Muscle layer of duodenum (tissue), 2 donors: Measurements from ENCODE around the gene ARG2.

Source experiments
- H3K27ac ChIP-seq: one replicate; pipeline ENCODE4 v1.7.0; 2013; ENCODE audit warnings: mild to moderate bottlenecking, low read length
- H3K27me3 ChIP-seq: one replicate; pipeline ENCODE4 v1.7.0; 2013; ENCODE audit warnings: low read depth, mild to moderate bottlenecking, control low read depth, low read length
- H3K36me3 ChIP-seq, 2 donors: one replicate each; pipeline ENCODE4 v1.7.0; 2013; ENCODE audit warnings: low read length in 2 of 2, control low read depth in 1 of 2, mild to moderate bottlenecking in 1 of 2; ENCODE audit not compliant: insufficient read depth in 2 of 2, control insufficient read depth in 1 of 2
- H3K4me1 ChIP-seq, 2 donors: one replicate each; pipeline ENCODE4 v1.7.0; 2013; ENCODE audit warnings: low read length in 2 of 2, mild to moderate bottlenecking in 2 of 2, control low read depth in 1 of 2, moderate library complexity in 1 of 2; ENCODE audit not compliant: insufficient read depth in 2 of 2, control insufficient read depth in 1 of 2
- H3K4me3 ChIP-seq, 2 donors: one replicate each; pipeline ENCODE4 v1.7.0; 2013; ENCODE audit warnings: low read length in 2 of 2, low read depth in 1 of 2, mild to moderate bottlenecking in 1 of 2
- H3K9me3 ChIP-seq, 2 donors: one replicate each; pipeline ENCODE4 v1.7.0; 2013; ENCODE audit warnings: low read length in 2 of 2, control low read depth in 1 of 2, mild to moderate bottlenecking in 1 of 2; ENCODE audit not compliant: control insufficient read depth in 1 of 2
- donor health status: healthy.

The ARG2 gene

DNA sequence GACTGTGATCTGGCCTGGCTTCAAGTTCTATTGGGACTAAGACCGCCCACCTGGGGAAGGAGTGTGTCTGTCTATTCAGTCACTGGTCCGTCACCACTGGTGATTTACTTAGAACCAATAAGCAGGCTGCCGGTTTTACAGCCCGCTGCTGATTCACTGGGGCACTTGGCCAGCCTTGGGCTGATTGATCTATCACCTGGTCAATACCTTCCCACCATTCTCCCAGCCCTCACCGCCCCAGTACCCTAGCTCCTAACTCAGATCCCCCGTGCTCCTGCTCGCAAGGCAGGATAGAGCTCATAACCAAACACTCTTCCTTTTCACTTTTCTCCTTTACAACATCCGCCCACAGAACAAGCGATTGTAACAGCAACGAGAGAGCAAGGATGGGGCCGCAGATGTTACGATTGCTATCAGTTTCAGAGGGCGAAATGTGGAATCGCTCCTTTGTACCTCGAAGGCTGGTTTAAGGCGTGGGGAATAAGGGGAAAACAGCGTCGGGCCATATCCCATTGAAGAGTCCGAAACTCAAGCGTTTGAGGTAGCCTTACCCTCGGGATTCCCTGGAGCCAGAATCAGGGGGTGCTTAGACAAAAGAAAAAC, 75.2 kb downstream of the ARG2 start:
- Histone ChIP-seq H3K36me3 (peaks cover 18 to 28% of the 10 kb centered on the region in 2 donors), H3K4me3 (peak overlapping the region; percentile 96 to 98)

DNA sequence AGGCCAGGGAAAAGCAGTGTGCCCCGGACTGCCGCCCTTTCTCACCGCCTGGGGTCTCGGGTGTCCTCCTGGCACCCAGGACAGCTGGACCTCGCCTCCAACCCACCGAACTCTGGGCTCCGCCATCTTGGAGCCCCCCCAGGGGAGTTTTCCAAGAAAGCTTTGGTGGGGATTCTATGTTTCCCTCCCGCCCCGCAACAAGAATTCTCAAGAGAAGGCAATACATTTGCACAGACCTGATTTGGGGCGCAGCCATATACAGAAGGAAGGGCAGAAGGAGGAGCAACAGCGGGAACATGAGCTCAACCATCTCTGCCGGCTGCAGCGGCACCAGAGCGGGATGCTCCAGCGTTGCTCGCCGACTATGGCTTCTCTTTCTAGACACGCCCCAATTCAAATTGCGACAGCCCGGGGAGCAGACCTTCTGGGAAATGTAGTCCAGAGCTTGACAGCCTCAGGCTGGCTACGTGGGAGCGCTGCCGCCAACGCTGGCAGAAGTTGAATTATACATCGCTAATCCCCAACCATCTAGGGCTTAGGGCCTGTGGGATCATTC, 75.8 kb downstream of the ARG2 start, which contains the start of gene RDH11:
Gene RDH11, minus strand, starts transcription at position 371 of the 556 bp plus-strand sequence. Its CDS starts 61 bp downstream, at position 310.
- Histone ChIP-seq H3K9me3 (no peaks in the 10 kb centered on the region), H3K36me3 (peaks cover 12 to 22% of the 10 kb centered on the region in 2 donors), H3K27ac (peak within 1 kb of the TSS; percentile 94), H3K4me3 (peak within 1 kb of the TSS; percentile 96 to 98), H3K4me1 (peaks cover 0 to 11% of the 10 kb centered on the region in 2 donors), H3K27me3 (no peaks in the 10 kb centered on the region)

More for the DNA sequence above, 75.2 kb downstream of the ARG2 start:
- Histone ChIP-seq H3K9me3 (no peaks in the 10 kb centered on the region), H3K27ac (peak overlapping the region; percentile 94), H3K4me1 (peaks cover 0 to 11% of the 10 kb centered on the region in 2 donors), H3K27me3 (no peaks in the 10 kb centered on the region)

DNA sequence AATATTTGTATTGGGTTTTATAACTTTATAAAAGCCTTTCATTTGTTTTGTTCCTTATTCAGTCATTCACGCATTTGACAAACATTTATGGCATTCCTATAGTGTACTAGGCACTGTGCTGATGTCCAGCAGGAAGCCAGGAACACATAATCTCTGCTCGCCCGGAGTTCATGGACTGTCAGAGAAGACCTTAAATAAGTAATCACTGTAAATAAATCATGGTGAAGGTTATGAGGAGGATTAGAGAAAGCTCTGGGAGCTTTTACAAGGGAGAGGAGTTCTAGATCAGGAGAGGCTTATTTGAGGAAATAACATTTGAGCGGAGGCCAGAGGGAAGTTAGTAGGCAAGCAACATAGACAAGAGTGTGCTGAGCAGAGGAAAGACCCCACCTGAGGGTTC, 77.3 kb downstream of the ARG2 start:
- H3K27ac ChIP-seq = no peak overlapping the region
- no peaks in the 10 kb centered on the region for H3K27me3 ChIP-seq
- peaks cover 0 to 8% of the 10 kb centered on the region in 2 donors for H3K36me3 ChIP-seq
- peaks cover 0 to 11% of the 10 kb centered on the region in 2 donors for H3K4me1 ChIP-seq
- H3K4me3 ChIP-seq = no peak overlapping the region
- H3K9me3 ChIP-seq = no peaks in the 10 kb centered on the region

DNA sequence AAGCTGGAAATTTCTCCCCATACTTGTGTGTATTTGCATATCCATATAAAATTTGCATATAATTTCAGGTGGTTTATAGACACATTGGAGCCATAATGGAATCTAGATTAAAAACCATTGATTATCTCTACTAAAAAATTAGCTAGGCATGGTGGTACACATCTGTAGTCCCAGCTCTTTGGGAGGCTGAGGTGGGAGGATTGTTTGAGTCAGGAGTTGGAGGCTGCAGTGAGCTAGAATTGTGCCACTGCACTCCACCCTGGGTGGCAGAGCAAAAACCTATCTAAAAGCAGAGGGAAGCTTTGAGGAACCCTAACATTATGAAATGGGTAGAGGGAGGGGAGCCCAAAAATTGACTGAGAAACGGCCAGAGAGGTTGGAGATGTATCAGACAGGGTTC, 78.5 kb downstream of the ARG2 start:
- H3K9me3 ChIP-seq = no peaks in the 10 kb centered on the region
- peaks cover 0 to 10% of the 10 kb centered on the region in 2 donors for H3K4me1 ChIP-seq
- H3K36me3 ChIP-seq = peaks cover 0 to 3% of the 10 kb centered on the region in 2 donors
- H3K4me3 ChIP-seq = no peak overlapping the region
- H3K27ac ChIP-seq = no peak overlapping the region
- no peaks in the 10 kb centered on the region for H3K27me3 ChIP-seq
